Colonic mucosa (tissue), 4 donors: ENCODE data around the gene SYT1. TPM values are rescaled to one million over a fixed set of nuclear protein-coding genes. Genes with fewer than 3 reads are reported as not detected.

Experiments used
- DNase-seq: peaks from one replicate; pipeline ENCODE4 v3.0.0-alpha.2; 2020
- H3K27ac ChIP-seq: fragments of 200-600 bp; one replicate; pipeline ENCODE4 v1.8.0; 2021
- H3K27me3 ChIP-seq: fragments of 200-600 bp; one replicate; pipeline ENCODE4 v1.8.0; 2021
- H3K36me3 ChIP-seq: fragments of 200-600 bp; one replicate; pipeline ENCODE4 v1.8.0; 2021
- H3K4me1 ChIP-seq: fragments of 200-600 bp; one replicate; pipeline ENCODE4 v1.8.0; 2021; ENCODE audit warnings: mild to moderate bottlenecking
- H3K4me3 ChIP-seq: fragments of 200-600 bp; one replicate; pipeline ENCODE4 v1.8.0; 2021
- H3K9ac ChIP-seq, 2 donors: one replicate each; pipeline ENCODE4 v1.7.0; 2013; ENCODE audit warnings: control low read depth in 2 of 2, low read depth in 2 of 2, low read length in 2 of 2
- H3K9me3 ChIP-seq: fragments of 200-600 bp; one replicate; pipeline ENCODE4 v1.8.0; 2021
- CTCF ChIP-seq: fragments of 200-600 bp; IDR thresholded peaks from one replicate; pipeline ENCODE4 v1.8.0; 2022; ENCODE audit warnings: antibody characterized with exemption, mild to moderate bottlenecking
- intact Hi-C: fragments of 100-400 bp; cut with DNase I; formaldehyde crosslinking; loops from one replicate; pipeline ENCODE4 v1.14.1; 2022
- total RNA-seq, 2 donors: library from RNA; stranded (reverse); fragmentation: NEBNext Ultra II Directional in 1 of 2; extraction: Animal tissue kit (Norgen Biotek cat#: 25700) in 1 of 2; gene quantifications; one replicate each; pipeline ENCODE4 v1.2.1, GENCODE V29; 2021
- donor health status: healthy.
- donor health status: DM: no; HTN: no; CAD: no.
- donor health status: DM: no; HTN: no; CAD: no.

SYT1 gene
- total RNA-seq, 2 donors from 2014 or later = 0.94 to 3.2 TPM

DNA sequence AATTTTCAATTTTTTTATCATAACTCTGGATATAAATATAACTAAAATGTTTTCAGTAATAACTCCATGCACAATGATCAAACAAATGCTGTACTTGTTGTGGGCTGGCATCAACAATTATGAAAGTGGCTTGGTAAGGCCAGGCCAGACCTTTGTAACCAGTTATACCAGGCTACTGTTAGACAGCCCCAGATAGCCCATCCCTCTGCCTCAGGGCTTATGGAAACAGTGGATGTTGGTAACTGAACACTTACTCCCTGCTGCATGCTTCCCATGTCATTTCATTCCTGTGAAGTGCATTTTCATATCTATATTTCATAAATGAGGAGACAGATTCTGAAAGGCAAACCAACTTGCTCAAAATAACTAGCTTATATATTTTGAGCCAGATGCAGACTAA is 195.0 kb downstream of the SYT1 start:
- TF ChIP-seq CTCF = no peak
- no peaks in the 10 kb centered on the region for H3K36me3 ChIP-seq
- H3K9me3 ChIP-seq = no peaks in the 10 kb centered on the region
- intact Hi-C loops = no loop called here
- H3K4me3 ChIP-seq = no peak overlapping the region
- no peaks in the 10 kb centered on the region for H3K4me1 ChIP-seq
- no peak for DNase-seq
- no peak overlapping the region for H3K9ac ChIP-seq
- H3K27me3 ChIP-seq = no peaks in the 10 kb centered on the region
- H3K27ac ChIP-seq = no peak overlapping the region

- DNase-seq = no peak
- H3K9me3 ChIP-seq = no peaks in the 10 kb centered on the region
- H3K27ac ChIP-seq = no peak overlapping the region
- TF ChIP-seq CTCF = no peak
- no peaks in the 10 kb centered on the region for H3K27me3 ChIP-seq
- no peaks in the 10 kb centered on the region for H3K4me1 ChIP-seq
- no peaks in the 10 kb centered on the region for H3K36me3 ChIP-seq
- intact Hi-C loops = no loop called here
- H3K4me3 ChIP-seq = no peak overlapping the region
- no peak overlapping the region for H3K9ac ChIP-seq
These were observed 198.7 kb downstream of the SYT1 start for GRCh38 chr12:79063258-79063657.

GRCh38 chr12:79067977-79068376 is 203.4 kb downstream of the SYT1 start:
- H3K27ac ChIP-seq = no peak overlapping the region
- no peaks in the 10 kb centered on the region for H3K9me3 ChIP-seq
- intact Hi-C loops = no loop called here
- no peaks in the 10 kb centered on the region for H3K27me3 ChIP-seq
- H3K4me1 ChIP-seq = no peaks in the 10 kb centered on the region
- H3K4me3 ChIP-seq = no peak overlapping the region
- DNase-seq = no peak
- no peak overlapping the region for H3K9ac ChIP-seq
- H3K36me3 ChIP-seq = no peaks in the 10 kb centered on the region
- TF ChIP-seq CTCF = no peak

DNA sequence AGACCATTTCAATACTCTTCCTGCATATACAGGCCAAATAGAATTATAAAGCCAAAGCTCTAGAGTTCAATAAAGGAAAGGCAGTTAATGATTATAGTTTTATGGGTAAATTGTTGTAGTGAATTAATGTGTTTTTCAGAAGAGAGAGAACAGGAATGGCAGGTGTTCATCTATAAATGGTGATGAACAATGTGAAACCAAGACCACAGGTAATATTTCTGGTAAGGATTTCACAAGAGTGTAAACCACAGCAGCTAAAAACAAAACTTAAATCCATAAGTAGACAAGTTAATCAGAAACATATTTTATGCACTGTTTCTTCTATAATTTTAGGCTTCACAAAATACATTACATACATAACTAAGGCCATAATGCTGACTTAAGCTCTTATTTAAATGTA is 204.4 kb downstream of the SYT1 start:
- Histone ChIP-seq H3K36me3 (no peaks in the 10 kb centered on the region), H3K27me3 (no peaks in the 10 kb centered on the region), H3K4me3 (no peak overlapping the region), H3K4me1 (no peaks in the 10 kb centered on the region), H3K27ac (no peak overlapping the region), H3K9ac (no peak overlapping the region), H3K9me3 (no peaks in the 10 kb centered on the region)
- DNase-seq = no peak
- intact Hi-C loops = no loop called here
- TF ChIP-seq CTCF = no peak

DNA sequence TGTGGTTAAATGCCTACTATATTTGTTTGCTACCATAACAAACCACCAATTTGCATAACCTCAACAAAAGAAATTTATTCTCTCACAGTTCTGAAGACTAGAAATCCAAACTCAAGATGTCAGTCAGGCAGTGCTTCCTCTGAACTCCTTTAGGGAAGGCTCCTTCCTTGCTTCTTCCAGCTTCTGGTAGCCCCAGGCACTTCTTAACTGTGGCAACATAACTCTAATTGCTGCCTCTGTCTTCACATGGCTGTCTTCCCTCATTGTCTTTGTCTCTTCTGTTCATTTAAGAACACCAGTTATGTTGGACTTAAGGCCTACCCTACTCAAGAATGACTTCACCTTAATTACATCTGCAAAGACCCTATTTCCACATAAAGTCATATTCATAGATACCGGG is 206.9 kb downstream of the SYT1 start:
- no peak overlapping the region for H3K9ac ChIP-seq
- no peak for TF ChIP-seq CTCF
- intact Hi-C loops = no loop called here

GRCh38 chr12:79073506-79073905 is 208.9 kb downstream of the SYT1 start:
- H3K36me3 ChIP-seq = no peaks in the 10 kb centered on the region
- H3K4me3 ChIP-seq = no peak overlapping the region
- no peaks in the 10 kb centered on the region for H3K4me1 ChIP-seq
- H3K27ac ChIP-seq = no peak overlapping the region
- no peaks in the 10 kb centered on the region for H3K27me3 ChIP-seq
- intact Hi-C loops = no loop called here
- no peak for DNase-seq
- no peak overlapping the region for H3K9ac ChIP-seq
- H3K9me3 ChIP-seq = no peaks in the 10 kb centered on the region
- no peak for TF ChIP-seq CTCF

More for the DNA sequence above, 206.9 kb downstream of the SYT1 start:
- Histone ChIP-seq H3K4me3 (no peak overlapping the region), H3K27me3 (no peaks in the 10 kb centered on the region), H3K9me3 (no peaks in the 10 kb centered on the region), H3K36me3 (no peaks in the 10 kb centered on the region), H3K27ac (no peak overlapping the region), H3K4me1 (no peaks in the 10 kb centered on the region)
- DNase-seq = no peak
